Chondrocyte (in vitro differentiated cells): Measurements from ENCODE around the gene TDRD10. TPM values are rescaled to one million over a fixed set of nuclear protein-coding genes. Genes with fewer than 3 reads are reported as not detected.

Source experiments
- DNase-seq: peaks from one replicate; pipeline ENCODE4 v3.0.0; 2021; ENCODE audit warnings: mixed read lengths, low spot score
- H3K27ac Mint-ChIP-seq: one replicate; pipeline ENCODE4 v1.8.0; 2021; ENCODE audit warnings: mild to moderate bottlenecking, moderate library complexity, mixed read lengths; ENCODE audit not compliant: unreplicated experiment
- H3K27me3 Mint-ChIP-seq: 2 replicates; pipeline ENCODE4 v1.8.0; 2021; ENCODE audit warnings: low read depth, mixed read lengths
- H3K36me3 Mint-ChIP-seq: 2 replicates; pipeline ENCODE4 v1.8.0; 2021; ENCODE audit warnings: low read depth, mixed read lengths
- H3K4me1 Mint-ChIP-seq: 2 replicates; pipeline ENCODE4 v1.8.0; 2021; ENCODE audit warnings: low read depth, mild to moderate bottlenecking, mixed read lengths
- H3K4me3 Mint-ChIP-seq: one replicate; pipeline ENCODE4 v1.8.0; 2021; ENCODE audit warnings: mild to moderate bottlenecking, moderate library complexity, mixed read lengths; ENCODE audit not compliant: unreplicated experiment
- H3K9me3 Mint-ChIP-seq: 2 replicates; pipeline ENCODE4 v1.8.0; 2021; ENCODE audit warnings: low read depth, mixed read lengths
- CTCF ChIP-seq: fragments of 200-600 bp; sonication (generic); IDR thresholded peaks from 2 replicates; pipeline ENCODE4 v1.5.0; 2021; ENCODE audit warnings: antibody characterized with exemption, mild to moderate bottlenecking, moderate library complexity
- total RNA-seq: library from RNA; stranded (reverse); gene quantifications from 3 replicates; pipeline ENCODE4 v1.2.1, GENCODE V29; 2021

TDRD10 gene
- total RNA-seq, 1 donor from 2014 or later: 0.17 TPM

GRCh38 chr1:154474802-154475201 lies 27.2 kb upstream of the TDRD10 start:
- peaks cover 12% of the 10 kb centered on the region for H3K4me1 Mint-ChIP-seq
- no peaks in the 10 kb centered on the region for H3K27me3 Mint-ChIP-seq
- no peaks in the 10 kb centered on the region for H3K9me3 Mint-ChIP-seq
- no peak for TF ChIP-seq CTCF
- H3K27ac Mint-ChIP-seq: no peak overlapping the region
- no peak overlapping the region for H3K4me3 Mint-ChIP-seq
- H3K36me3 Mint-ChIP-seq: no peaks in the 10 kb centered on the region
- DNase-seq: no peak

GRCh38 chr1:154476791-154477190 lies 25.2 kb upstream of the TDRD10 start:
- H3K36me3 Mint-ChIP-seq: no peaks in the 10 kb centered on the region
- H3K4me3 Mint-ChIP-seq: no peak overlapping the region
- H3K27me3 Mint-ChIP-seq: no peaks in the 10 kb centered on the region
- H3K4me1 Mint-ChIP-seq: peaks cover 14% of the 10 kb centered on the region
- no peaks in the 10 kb centered on the region for H3K9me3 Mint-ChIP-seq
- no peak for TF ChIP-seq CTCF
- no peak overlapping the region for H3K27ac Mint-ChIP-seq
- DNase-seq: no peak

GRCh38 chr1:154478013-154478412 lies 24.0 kb upstream of the TDRD10 start:
- no peak for TF ChIP-seq CTCF
- H3K4me3 Mint-ChIP-seq: no peak overlapping the region

GRCh38 chr1:154478639-154479038 lies 23.4 kb upstream of the TDRD10 start:
- Mint-ChIP-seq H3K4me1 (peaks cover 14% of the 10 kb centered on the region), H3K9me3 (no peaks in the 10 kb centered on the region), H3K4me3 (no peak overlapping the region), H3K27ac (no peak overlapping the region), H3K36me3 (no peaks in the 10 kb centered on the region), H3K27me3 (no peaks in the 10 kb centered on the region)
- TF ChIP-seq CTCF: peak; percentile 69
- DNase-seq: no peak

More at GRCh38 chr1:154478013-154478412, 24.0 kb upstream of the TDRD10 start:
- no peaks in the 10 kb centered on the region for H3K9me3 Mint-ChIP-seq
- no peaks in the 10 kb centered on the region for H3K27me3 Mint-ChIP-seq
- H3K27ac Mint-ChIP-seq: no peak overlapping the region
- DNase-seq: no peak
- no peaks in the 10 kb centered on the region for H3K36me3 Mint-ChIP-seq
- H3K4me1 Mint-ChIP-seq: peaks cover 14% of the 10 kb centered on the region

GRCh38 chr1:154479764-154480421 lies 22.1 kb upstream of the TDRD10 start:
- H3K36me3 Mint-ChIP-seq: no peaks in the 10 kb centered on the region

More at GRCh38 chr1:154479764-154480421, 22.1 kb upstream of the TDRD10 start:
- no peaks in the 10 kb centered on the region for H3K27me3 Mint-ChIP-seq
- no peaks in the 10 kb centered on the region for H3K9me3 Mint-ChIP-seq
- no peak for DNase-seq
- H3K4me1 Mint-ChIP-seq: peaks cover 11% of the 10 kb centered on the region
- no peak overlapping the region for H3K27ac Mint-ChIP-seq
- peak; percentile 95 for TF ChIP-seq CTCF
- H3K4me3 Mint-ChIP-seq: no peak overlapping the region
